ENCODE results near the gene MYO1A.

Gene MYO1A

GRCh38 chr12:56998316-56998715 lies 51.6 kb downstream of the MYO1A start:
- Histone ChIP-seq H3K4me3 (ENCODE audit: low read depth, low read length) (no peak overlapping the region), H3K36me3 (ENCODE audit: control insufficient read depth in 2 of 2, insufficient read depth in 1 of 2, low read length in 2 of 2) (peaks cover 2 to 65% of the 10 kb centered on the region in 2 experiments; a peak in 2 of 3 replicates), H3K27ac (ENCODE audit: extremely low read depth, low read depth, low read length) (no peak overlapping the region), H3K4me1 (ENCODE audit: control insufficient read depth, insufficient read depth, low read length) (no peaks in the 10 kb centered on the region), H3K9me3 (ENCODE audit: control insufficient read depth, insufficient read depth, low read depth, low read length) (no peaks in the 10 kb centered on the region)
- CTCF ChIA-PET, result interaction anchor here (0.8 to 9.7 kb wide), 5 partner anchors 11 to 242 kb away, joined by 3 to 117 read pairs (median 4); partner anchors contain the start of genes HSD17B6 and PRIM1
- POLR2A ChIA-PET, result no interaction called here
- TF ChIP-seq ZNF19 (tag by site-specific recombination; IDR thresholded peaks at IDR 0.05; ENCODE audit: low read depth) (no peak), ZNF785 (tag by site-specific recombination; IDR thresholded peaks at IDR 0.05) (no peak), ZBTB17 (tag by site-specific recombination; IDR thresholded peaks at IDR 0.05) (no peak), RBAK (tag by site-specific recombination; IDR thresholded peaks at IDR 0.05) (no peak), KLF16 (tag by site-specific recombination; IDR thresholded peaks at IDR 0.05) (no peak), HOXD13 (CRISPR knock-in tag; IDR thresholded peaks at IDR 0.05; ENCODE audit: borderline replicate concordance) (no peak), ATF2 (tag by site-specific recombination; IDR thresholded peaks at IDR 0.05; ENCODE audit: low read depth) (no peak), ZNF335 (tag by site-specific recombination; conservative IDR thresholded peaks at IDR 0.05) (no peak), ZNF266 (tag by site-specific recombination; IDR thresholded peaks at IDR 0.05; ENCODE audit: low read depth) (no peak), KLF7 (tag by site-specific recombination; IDR thresholded peaks at IDR 0.05; ENCODE audit: borderline replicate concordance) (no peak), ZNF138 (tag by site-specific recombination; IDR thresholded peaks at IDR 0.05; ENCODE audit: borderline replicate concordance) (no peak), ZNF404 (tag by site-specific recombination; IDR thresholded peaks at IDR 0.05) (no peak), ZNF157 (tag by site-specific recombination; IDR thresholded peaks at IDR 0.05) (no peak), OVOL3 (tag by site-specific recombination; IDR thresholded peaks at IDR 0.05) (no peak), ZNF510 (tag by site-specific recombination; IDR thresholded peaks at IDR 0.05; ENCODE audit: insufficient replicate concordance) (no peak), ZNF645 (tag by site-specific recombination; IDR thresholded peaks at IDR 0.05) (no peak)

GRCh38 chr12:56996793-56997545 lies 53.0 kb downstream of the MYO1A start:
- peaks cover 0 to 51% of the 10 kb centered on the region in 2 experiments; a peak in 1 of 3 replicates for H3K36me3 ChIP-seq (ENCODE audit: control insufficient read depth in 2 of 2, insufficient read depth in 1 of 2, low read length in 2 of 2)
- CTCF ChIA-PET, result interaction anchor here (0.6 to 1.7 kb wide), 7 partner anchors 8 to 234 kb away, joined by 3 to 7 read pairs (median 4); no protein-coding TSS in a partner anchor
- H3K9me3 ChIP-seq (ENCODE audit: control insufficient read depth, insufficient read depth, low read depth, low read length), result no peaks in the 10 kb centered on the region
- no peak overlapping the region for H3K27ac ChIP-seq (ENCODE audit: extremely low read depth, low read depth, low read length)
- no peaks in the 10 kb centered on the region for H3K4me1 ChIP-seq (ENCODE audit: control insufficient read depth, insufficient read depth, low read length)
- no peak overlapping the region for H3K4me3 ChIP-seq (ENCODE audit: low read depth, low read length)
- POLR2A ChIA-PET, result interaction anchor here (0.6 kb wide), 1 partner anchor 21 kb away, joined by 3 read pairs; no protein-coding TSS in a partner anchor
- no peak for TF ChIP-seq ZNF140 (tag by site-specific recombination; IDR thresholded peaks at IDR 0.05)
- no peak for TF ChIP-seq HIC1 (tag by site-specific recombination; IDR thresholded peaks at IDR 0.05)
- no peak for TF ChIP-seq YY1 (tag by site-specific recombination; IDR thresholded peaks at IDR 0.05)
- TF ChIP-seq ZNF768 (tag by site-specific recombination; IDR thresholded peaks at IDR 0.05), result no peak
- no peak for TF ChIP-seq ZNF391 (tag by site-specific recombination; IDR thresholded peaks at IDR 0.05; ENCODE audit: borderline replicate concordance, low read depth)
- TF ChIP-seq ZNF112 (tag by site-specific recombination; IDR thresholded peaks at IDR 0.05), result no peak
- no peak for TF ChIP-seq SP3 (tag by site-specific recombination; IDR thresholded peaks at IDR 0.05)
- TF ChIP-seq ZNF473 (tag by site-specific recombination; IDR thresholded peaks at IDR 0.05), result no peak
- TF ChIP-seq ZNF404 (tag by site-specific recombination; IDR thresholded peaks at IDR 0.05), result no peak
- no peak for TF ChIP-seq ZNF423 (tag by site-specific recombination; IDR thresholded peaks at IDR 0.05)
- no peak for TF ChIP-seq ZNF133 (tag by site-specific recombination; IDR thresholded peaks at IDR 0.05)
- TF ChIP-seq PRDM4 (tag by site-specific recombination; IDR thresholded peaks at IDR 0.05), result no peak

All from HEK293 (cell line).